ENCODE results near the gene TMEM100.
A peak's percentile ranks its signal among the peaks of the same experiment; 100 is the strongest.

TMEM100 gene

DNA sequence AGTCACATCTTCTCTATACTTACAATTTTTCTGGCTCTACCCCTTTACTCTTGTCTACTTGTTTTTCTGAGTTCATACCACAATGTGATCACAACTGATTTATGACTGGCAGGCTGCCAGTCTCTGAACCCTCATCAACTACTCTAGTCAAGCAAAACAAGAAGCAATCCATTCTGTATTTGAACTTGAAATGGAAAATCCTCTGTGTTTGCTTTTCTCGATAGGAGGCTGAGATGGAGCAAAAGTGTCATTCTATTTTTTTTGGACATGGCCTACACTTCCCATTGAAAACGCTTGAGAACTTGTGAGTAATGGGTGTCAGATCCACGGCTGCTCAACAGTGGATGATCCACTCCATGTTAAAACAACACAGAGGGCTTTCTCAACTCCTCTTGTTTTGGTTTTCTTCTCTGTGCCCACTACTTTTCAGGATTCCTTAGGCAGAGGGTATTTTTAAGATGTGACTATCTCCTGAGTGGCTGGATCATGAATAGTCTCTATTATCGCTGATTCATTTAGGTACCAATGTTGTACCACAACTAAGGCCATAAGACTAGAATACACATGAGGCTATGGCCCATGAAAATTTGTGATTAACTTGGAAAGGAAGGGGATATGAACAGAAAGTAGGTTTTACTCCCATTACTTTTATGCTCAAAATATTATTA lies 11.7 kb downstream of the TMEM100 start:
- no peak for DNase-seq (ENCODE audit: extremely low spot score)
- ChIA-PET CTCF (no interaction called here), POLR2A (no interaction called here)
- TF ChIP-seq CTBP1 (IDR thresholded peaks at IDR 0.05; ENCODE audit: borderline replicate concordance) (no peak), SUZ12 (IDR thresholded peaks at IDR 0.05) (no peak), FOXM1 (IDR thresholded peaks at IDR 0.05; ENCODE audit: borderline replicate concordance) (no peak), ELF4 (IDR thresholded peaks at IDR 0.05) (no peak), HDGF (IDR thresholded peaks at IDR 0.05; ENCODE audit: borderline replicate concordance) (no peak), FOXK2 (IDR thresholded peaks at IDR 0.05) (no peak), TARDBP (IDR thresholded peaks at IDR 0.05) (no peak)
- TF ChIP-seq, protein P1, sequence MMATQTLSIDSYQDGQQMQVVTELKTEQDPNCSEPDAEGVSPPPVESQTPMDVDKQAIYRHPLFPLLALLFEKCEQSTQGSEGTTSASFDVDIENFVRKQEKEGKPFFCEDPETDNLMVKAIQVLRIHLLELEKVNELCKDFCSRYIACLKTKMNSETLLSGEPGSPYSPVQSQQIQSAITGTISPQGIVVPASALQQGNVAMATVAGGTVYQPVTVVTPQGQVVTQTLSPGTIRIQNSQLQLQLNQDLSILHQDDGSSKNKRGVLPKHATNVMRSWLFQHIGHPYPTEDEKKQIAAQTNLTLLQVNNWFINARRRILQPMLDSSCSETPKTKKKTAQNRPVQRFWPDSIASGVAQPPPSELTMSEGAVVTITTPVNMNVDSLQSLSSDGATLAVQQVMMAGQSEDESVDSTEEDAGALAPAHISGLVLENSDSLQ (IDR thresholded peaks at IDR 0.05): no peak

DNA sequence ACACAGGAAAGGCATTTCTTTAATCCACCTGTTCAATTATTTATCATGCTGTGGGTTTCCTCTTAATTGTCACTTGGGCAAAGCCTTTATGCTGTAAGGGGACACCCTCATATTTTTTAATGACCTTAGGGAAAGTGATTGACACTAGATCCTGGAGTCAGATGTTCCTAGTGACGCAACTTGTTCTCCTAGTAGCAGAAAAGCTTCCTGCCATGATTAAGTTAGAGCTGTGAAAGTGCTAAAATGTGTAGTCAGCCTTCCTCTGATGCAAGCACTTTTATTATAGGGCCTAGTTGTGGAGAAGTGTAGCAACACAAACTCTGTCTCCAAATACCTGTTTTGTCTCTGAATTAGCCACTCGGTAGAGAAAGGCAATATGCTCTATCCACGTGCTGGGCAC lies 12.3 kb downstream of the TMEM100 start:
- ChIA-PET CTCF (no interaction called here), POLR2A (no interaction called here)
- DNase-seq (ENCODE audit: extremely low spot score): no peak
- TF ChIP-seq ELF4 (IDR thresholded peaks at IDR 0.05) (no peak), SUZ12 (IDR thresholded peaks at IDR 0.05) (no peak), L3MBTL2 (conservative IDR thresholded peaks at IDR 0.05) (no peak), ZNF384 (IDR thresholded peaks at IDR 0.05) (no peak), LEF1 (IDR thresholded peaks at IDR 0.05; ENCODE audit: borderline replicate concordance) (no peak), NFRKB (IDR thresholded peaks at IDR 0.05) (no peak), HDGF (IDR thresholded peaks at IDR 0.05; ENCODE audit: borderline replicate concordance) (no peak)
- TF ChIP-seq, protein P1 (IDR thresholded peaks at IDR 0.05): peak; percentile 68

DNA sequence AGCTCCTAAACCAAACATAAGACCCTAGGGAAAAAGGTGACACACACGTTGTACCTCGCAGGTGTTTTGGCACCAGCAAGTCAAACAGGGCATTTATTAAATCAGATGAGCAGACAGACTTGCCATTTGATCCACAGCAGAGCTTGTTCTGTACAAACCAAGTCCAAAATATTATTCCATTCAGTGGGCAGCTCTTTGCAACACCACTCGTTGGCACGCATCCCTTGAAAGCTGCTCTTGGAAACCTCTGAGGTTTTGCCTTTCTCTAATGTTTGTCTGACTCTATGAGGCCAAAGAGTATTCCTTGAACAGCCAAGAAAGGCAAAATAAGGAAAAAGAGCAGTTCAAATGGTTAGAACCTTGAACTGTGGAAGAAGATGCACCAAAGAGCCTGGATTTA lies 12.7 kb downstream of the TMEM100 start:
- ChIA-PET POLR2A (no interaction called here), CTCF (interaction anchor here (1.2 kb wide), 1 partner anchor 8 kb away, joined by 4 read pairs; no protein-coding TSS in a partner anchor)
- DNase-seq (ENCODE audit: extremely low spot score): no peak
- no peak for TF ChIP-seq FOXK2 (IDR thresholded peaks at IDR 0.05)
- TF ChIP-seq LEF1 (IDR thresholded peaks at IDR 0.05; ENCODE audit: borderline replicate concordance): no peak
- TF ChIP-seq NFRKB (IDR thresholded peaks at IDR 0.05): no peak
- no peak for TF ChIP-seq FOXM1 (IDR thresholded peaks at IDR 0.05; ENCODE audit: borderline replicate concordance)
- no peak for TF ChIP-seq CTBP1 (IDR thresholded peaks at IDR 0.05; ENCODE audit: borderline replicate concordance)
- TF ChIP-seq TARDBP (IDR thresholded peaks at IDR 0.05): no peak
- TF ChIP-seq L3MBTL2 (conservative IDR thresholded peaks at IDR 0.05): no peak
- TF ChIP-seq, protein P1 (IDR thresholded peaks at IDR 0.05): no peak
- TF ChIP-seq BHLHE40 (IDR thresholded peaks at IDR 0.05; ENCODE audit: borderline replicate concordance): no peak

DNA sequence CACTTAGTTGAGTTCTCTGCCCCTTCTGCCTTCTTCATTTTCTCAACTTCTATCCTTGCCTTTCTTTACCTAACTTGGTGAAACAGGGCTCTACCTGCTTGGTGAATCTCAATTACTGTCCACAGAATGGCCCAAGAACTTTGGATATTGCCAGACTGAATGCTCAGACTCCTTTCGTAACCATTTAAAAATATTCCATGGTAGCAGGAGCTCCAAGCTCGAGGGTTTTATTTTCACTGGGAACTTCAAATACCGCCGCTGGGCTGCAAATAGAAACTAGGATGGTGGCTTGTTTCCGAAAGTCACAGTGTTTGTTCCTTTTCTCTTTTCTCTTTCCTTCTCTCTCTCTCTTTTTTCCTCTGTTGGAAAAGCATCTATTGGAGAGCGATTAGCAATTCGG lies 13.2 kb downstream of the TMEM100 start:
- no peak for TF ChIP-seq FOXM1 (IDR thresholded peaks at IDR 0.05; ENCODE audit: borderline replicate concordance)
- TF ChIP-seq, protein P1 (IDR thresholded peaks at IDR 0.05): no peak
- no peak for TF ChIP-seq LEF1 (IDR thresholded peaks at IDR 0.05; ENCODE audit: borderline replicate concordance)
- no peak for TF ChIP-seq BHLHE40 (IDR thresholded peaks at IDR 0.05; ENCODE audit: borderline replicate concordance)
- no peak for TF ChIP-seq HDGF (IDR thresholded peaks at IDR 0.05; ENCODE audit: borderline replicate concordance)
- TF ChIP-seq L3MBTL2 (conservative IDR thresholded peaks at IDR 0.05): no peak
- no peak for TF ChIP-seq TARDBP (IDR thresholded peaks at IDR 0.05)
- no peak for TF ChIP-seq FOXA1 (IDR thresholded peaks at IDR 0.05)
- TF ChIP-seq ARNT (IDR thresholded peaks at IDR 0.05): no peak
- TF ChIP-seq SUZ12 (IDR thresholded peaks at IDR 0.05): no peak
- TF ChIP-seq SP1 (IDR thresholded peaks at IDR 0.05): no peak
- TF ChIP-seq ELF4 (IDR thresholded peaks at IDR 0.05): no peak
- TF ChIP-seq FOXK2 (IDR thresholded peaks at IDR 0.05): no peak
- no peak for TF ChIP-seq CTBP1 (IDR thresholded peaks at IDR 0.05; ENCODE audit: borderline replicate concordance)
- no peak for TF ChIP-seq ZNF384 (IDR thresholded peaks at IDR 0.05)
- no peak for TF ChIP-seq NFRKB (IDR thresholded peaks at IDR 0.05)
- DNase-seq (ENCODE audit: extremely low spot score): no peak
- ChIA-PET POLR2A (no interaction called here), CTCF (interaction anchor here (1.2 kb wide), 1 partner anchor 8 kb away, joined by 4 read pairs; no protein-coding TSS in a partner anchor)

DNA sequence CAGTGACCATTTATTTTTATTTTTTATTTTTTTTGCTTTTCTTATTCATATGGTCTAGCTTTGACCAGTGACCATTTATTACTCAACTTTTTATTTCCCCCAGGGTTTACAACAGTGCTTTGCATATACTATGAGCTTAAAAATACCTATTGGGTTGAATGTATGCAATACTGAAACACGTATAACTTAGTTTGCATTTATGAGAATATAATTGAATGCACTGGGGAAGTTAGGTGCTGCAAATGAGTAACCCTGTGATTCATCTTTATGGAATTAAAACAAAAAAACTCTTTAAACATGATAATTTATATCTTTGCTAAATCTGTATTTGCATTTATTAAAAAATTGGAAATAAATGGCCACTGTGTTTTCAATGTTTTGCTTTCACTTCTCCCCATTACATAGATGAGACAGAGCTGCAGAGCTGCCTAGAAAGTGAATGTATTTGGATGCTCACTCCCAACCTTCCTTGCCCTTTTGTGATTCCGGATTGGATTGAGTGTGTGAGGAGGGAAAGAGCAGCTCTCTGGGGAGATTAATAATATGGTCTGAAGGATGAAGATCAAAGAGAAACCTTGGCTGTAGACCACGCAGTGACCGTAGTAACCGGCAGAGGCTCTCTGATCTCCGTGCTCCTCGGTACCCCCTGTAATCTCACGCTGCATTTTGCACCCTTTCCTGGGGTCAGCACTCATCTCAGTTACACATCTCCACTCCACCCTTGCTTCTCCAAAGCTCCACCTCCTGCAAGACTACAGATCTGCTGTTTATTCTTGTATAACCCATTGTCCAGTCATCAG lies 14.3 kb downstream of the TMEM100 start:
- DNase-seq (ENCODE audit: extremely low spot score): no peak
- ChIA-PET POLR2A (no interaction called here), CTCF (interaction anchor here (0.7 to 1.2 kb wide), 3 partner anchors 10 to 106 kb away, joined by 3 to 4 read pairs (median 4); no protein-coding TSS in a partner anchor)
- TF ChIP-seq LEF1 (IDR thresholded peaks at IDR 0.05; ENCODE audit: borderline replicate concordance) (no peak), ARNT (IDR thresholded peaks at IDR 0.05) (no peak), FOXK2 (IDR thresholded peaks at IDR 0.05) (no peak), L3MBTL2 (conservative IDR thresholded peaks at IDR 0.05) (no peak), ZNF384 (IDR thresholded peaks at IDR 0.05) (no peak), SUZ12 (IDR thresholded peaks at IDR 0.05) (no peak), FOXA1 (IDR thresholded peaks at IDR 0.05) (no peak), FOXM1 (IDR thresholded peaks at IDR 0.05; ENCODE audit: borderline replicate concordance) (no peak), HDGF (IDR thresholded peaks at IDR 0.05; ENCODE audit: borderline replicate concordance) (no peak), CTBP1 (IDR thresholded peaks at IDR 0.05; ENCODE audit: borderline replicate concordance) (no peak), BHLHE40 (IDR thresholded peaks at IDR 0.05; ENCODE audit: borderline replicate concordance) (no peak), TARDBP (IDR thresholded peaks at IDR 0.05) (no peak), SP1 (IDR thresholded peaks at IDR 0.05) (no peak), NFRKB (IDR thresholded peaks at IDR 0.05) (no peak), ELF4 (IDR thresholded peaks at IDR 0.05) (no peak)
- TF ChIP-seq, protein P1 (IDR thresholded peaks at IDR 0.05): no peak

All from HEK293T (cell line).